T1000 (cell line): ENCODE results near the gene GRIN2C.

Experiments
- DNase-seq: peaks from one replicate; lab custom pipeline; 2025; ENCODE audit warnings: mixed read lengths; lab: John Stamatoyannopoulos, UW

GRIN2C gene

GRCh38 chr17:74846621-74847020 lies 13.1 kb downstream of the GRIN2C start:
- DNase-seq: no peak

- DNase-seq: no peak
Measured at GRCh38 chr17:74843352-74843627, 16.4 kb downstream of the GRIN2C start.

GRCh38 chr17:74842599-74843351 lies 16.9 kb downstream of the GRIN2C start:
- DNase-seq: no peak

- no peak for DNase-seq
Measured at GRCh38 chr17:74842146-74842598, 17.5 kb downstream of the GRIN2C start.

- no peak for DNase-seq
Measured at GRCh38 chr17:74840989-74841666, 18.6 kb downstream of the GRIN2C start.

- DNase-seq: no peak
Measured at GRCh38 chr17:74839990-74840852, 19.5 kb downstream of the GRIN2C start.

GRCh38 chr17:74838274-74838673 lies 21.4 kb downstream of the GRIN2C start:
- no peak for DNase-seq

GRCh38 chr17:74836691-74837467 lies 22.8 kb downstream of the GRIN2C start:
- no peak for DNase-seq

GRCh38 chr17:74836191-74836590 lies 23.5 kb downstream of the GRIN2C start:
- no peak for DNase-seq

GRCh38 chr17:74833501-74834377 lies 25.9 kb downstream of the GRIN2C start:
- DNase-seq: no peak

- no peak for DNase-seq
Measured at GRCh38 chr17:74832421-74832820, 27.3 kb downstream of the GRIN2C start.

- DNase-seq: no peak
Measured at GRCh38 chr17:74831444-74832146, 28.1 kb downstream of the GRIN2C start.

- DNase-seq: no peak
Measured at GRCh38 chr17:74830861-74831260, 28.8 kb downstream of the GRIN2C start.

GRCh38 chr17:74827800-74828199 lies 31.9 kb downstream of the GRIN2C start:
- no peak for DNase-seq

GRCh38 chr17:74825952-74826719 lies 33.5 kb downstream of the GRIN2C start:
- no peak for DNase-seq

- DNase-seq: no peak
Measured at GRCh38 chr17:74824961-74825627, 34.6 kb downstream of the GRIN2C start.

- no peak for DNase-seq
Measured at GRCh38 chr17:74822939-74823367, 36.7 kb downstream of the GRIN2C start.

- no peak for DNase-seq
Measured at GRCh38 chr17:74822335-74822938, 37.2 kb downstream of the GRIN2C start.
